WTC11 (cell line): ENCODE measurements around the gene XDH. TPM values are rescaled to one million over a fixed set of nuclear protein-coding genes. Genes with fewer than 3 reads are reported as not detected.

Experiments used
- ARID4B ChIP-seq: sonication (generic); formaldehyde crosslinking; IDR thresholded peaks from 2 replicates; pipeline ENCODE4 v1.8.0; 2023; ENCODE audit warnings: missing genetic modification reagents, mild to moderate bottlenecking, borderline replicate concordance
- ATF1 ChIP-seq: sonication (generic); formaldehyde crosslinking; IDR thresholded peaks from 2 replicates; pipeline ENCODE4 v1.8.1; 2023; ENCODE audit warnings: mild to moderate bottlenecking, moderate library complexity, missing genetic modification reagents
- CTCF ChIP-seq: fragments of 200-600 bp; IDR thresholded peaks from 2 replicates; pipeline ENCODE4 v1.8.0; 2022; ENCODE audit warnings: antibody characterized with exemption
- MLX ChIP-seq: sonication (generic); formaldehyde crosslinking; IDR thresholded peaks from 2 replicates; pipeline ENCODE4 v1.8.1; 2023; ENCODE audit warnings: mild to moderate bottlenecking, missing genetic modification reagents, moderate library complexity
- SMAD4 ChIP-seq: sonication (generic); formaldehyde crosslinking; IDR thresholded peaks from 2 replicates; pipeline ENCODE4 v1.8.0; 2022; ENCODE audit warnings: mild to moderate bottlenecking, missing genetic modification reagents
- ZBTB43 ChIP-seq: sonication (generic); formaldehyde crosslinking; IDR thresholded peaks from 2 replicates; pipeline ENCODE4 v1.8.1; 2023; ENCODE audit warnings: mild to moderate bottlenecking, missing genetic modification reagents
- ZNF219 ChIP-seq: sonication (generic); formaldehyde crosslinking; IDR thresholded peaks from 2 replicates; pipeline ENCODE4 v1.8.0; 2023; ENCODE audit warnings: missing genetic modification reagents, mild to moderate bottlenecking, borderline replicate concordance
- ZNF671 ChIP-seq: fragments of 250-450 bp; sonication (Bioruptor Pico); IDR thresholded peaks from 2 replicates; pipeline ENCODE4 v1.8.0; 2021; ENCODE audit warnings: mild to moderate bottlenecking
- total RNA-seq: library from RNA; stranded (reverse); gene quantifications from 3 replicates; pipeline ENCODE4 v1.2.3, GENCODE V29; 2021
- TF ChIP-seq, protein P1 (sequence below): sonication (generic); formaldehyde crosslinking; IDR thresholded peaks from 2 replicates; pipeline ENCODE4 v1.8.1; 2022; ENCODE audit warnings: mild to moderate bottlenecking, missing genetic modification reagents, moderate library complexity, borderline replicate concordance
- TF ChIP-seq, protein P2 (sequence below): sonication (generic); formaldehyde crosslinking; conservative IDR thresholded peaks from 2 replicates; pipeline ENCODE4 v1.8.1; 2022; ENCODE audit warnings: mild to moderate bottlenecking, missing genetic modification reagents
- TF ChIP-seq, protein P3 (sequence below): sonication (generic); formaldehyde crosslinking; IDR thresholded peaks from 2 replicates; pipeline ENCODE4 v1.8.0; 2022; ENCODE audit warnings: mild to moderate bottlenecking, missing genetic modification reagents
- TF ChIP-seq, protein P4 (sequence below): fragments of 250-450 bp; sonication (Bioruptor Pico); IDR thresholded peaks from 2 replicates; pipeline ENCODE4 v1.9.0; 2021; ENCODE audit warnings: mild to moderate bottlenecking

The XDH gene
- total RNA-seq, 1 experiment from 2014 or later: 3.0 TPM

- TF ChIP-seq, protein P1, sequence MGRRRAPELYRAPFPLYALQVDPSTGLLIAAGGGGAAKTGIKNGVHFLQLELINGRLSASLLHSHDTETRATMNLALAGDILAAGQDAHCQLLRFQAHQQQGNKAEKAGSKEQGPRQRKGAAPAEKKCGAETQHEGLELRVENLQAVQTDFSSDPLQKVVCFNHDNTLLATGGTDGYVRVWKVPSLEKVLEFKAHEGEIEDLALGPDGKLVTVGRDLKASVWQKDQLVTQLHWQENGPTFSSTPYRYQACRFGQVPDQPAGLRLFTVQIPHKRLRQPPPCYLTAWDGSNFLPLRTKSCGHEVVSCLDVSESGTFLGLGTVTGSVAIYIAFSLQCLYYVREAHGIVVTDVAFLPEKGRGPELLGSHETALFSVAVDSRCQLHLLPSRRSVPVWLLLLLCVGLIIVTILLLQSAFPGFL (CRISPR knock-in tag): no peak
- TF ChIP-seq SMAD4 (CRISPR knock-in tag): no peak
- TF ChIP-seq, protein P2, sequence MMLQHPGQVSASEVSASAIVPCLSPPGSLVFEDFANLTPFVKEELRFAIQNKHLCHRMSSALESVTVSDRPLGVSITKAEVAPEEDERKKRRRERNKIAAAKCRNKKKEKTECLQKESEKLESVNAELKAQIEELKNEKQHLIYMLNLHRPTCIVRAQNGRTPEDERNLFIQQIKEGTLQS (CRISPR knock-in tag): no peak
- no peak for TF ChIP-seq ZNF671
- no peak for TF ChIP-seq ZNF219
- TF ChIP-seq ARID4B: no peak
- TF ChIP-seq, protein P3, sequence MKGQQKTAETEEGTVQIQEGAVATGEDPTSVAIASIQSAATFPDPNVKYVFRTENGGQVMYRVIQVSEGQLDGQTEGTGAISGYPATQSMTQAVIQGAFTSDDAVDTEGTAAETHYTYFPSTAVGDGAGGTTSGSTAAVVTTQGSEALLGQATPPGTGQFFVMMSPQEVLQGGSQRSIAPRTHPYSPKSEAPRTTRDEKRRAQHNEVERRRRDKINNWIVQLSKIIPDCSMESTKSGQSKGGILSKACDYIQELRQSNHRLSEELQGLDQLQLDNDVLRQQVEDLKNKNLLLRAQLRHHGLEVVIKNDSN (CRISPR knock-in tag): no peak
- TF ChIP-seq, protein P4, sequence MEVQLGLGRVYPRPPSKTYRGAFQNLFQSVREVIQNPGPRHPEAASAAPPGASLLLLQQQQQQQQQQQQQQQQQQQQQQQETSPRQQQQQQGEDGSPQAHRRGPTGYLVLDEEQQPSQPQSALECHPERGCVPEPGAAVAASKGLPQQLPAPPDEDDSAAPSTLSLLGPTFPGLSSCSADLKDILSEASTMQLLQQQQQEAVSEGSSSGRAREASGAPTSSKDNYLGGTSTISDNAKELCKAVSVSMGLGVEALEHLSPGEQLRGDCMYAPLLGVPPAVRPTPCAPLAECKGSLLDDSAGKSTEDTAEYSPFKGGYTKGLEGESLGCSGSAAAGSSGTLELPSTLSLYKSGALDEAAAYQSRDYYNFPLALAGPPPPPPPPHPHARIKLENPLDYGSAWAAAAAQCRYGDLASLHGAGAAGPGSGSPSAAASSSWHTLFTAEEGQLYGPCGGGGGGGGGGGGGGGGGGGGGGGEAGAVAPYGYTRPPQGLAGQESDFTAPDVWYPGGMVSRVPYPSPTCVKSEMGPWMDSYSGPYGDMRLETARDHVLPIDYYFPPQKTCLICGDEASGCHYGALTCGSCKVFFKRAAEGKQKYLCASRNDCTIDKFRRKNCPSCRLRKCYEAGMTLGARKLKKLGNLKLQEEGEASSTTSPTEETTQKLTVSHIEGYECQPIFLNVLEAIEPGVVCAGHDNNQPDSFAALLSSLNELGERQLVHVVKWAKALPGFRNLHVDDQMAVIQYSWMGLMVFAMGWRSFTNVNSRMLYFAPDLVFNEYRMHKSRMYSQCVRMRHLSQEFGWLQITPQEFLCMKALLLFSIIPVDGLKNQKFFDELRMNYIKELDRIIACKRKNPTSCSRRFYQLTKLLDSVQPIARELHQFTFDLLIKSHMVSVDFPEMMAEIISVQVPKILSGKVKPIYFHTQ: no peak
- TF ChIP-seq ZBTB43 (CRISPR knock-in tag): no peak
- TF ChIP-seq MLX (CRISPR knock-in tag): no peak
- TF ChIP-seq ATF1: no peak
- TF ChIP-seq CTCF: no peak
- TF ChIP-seq, all 79 proteins: peak for 0
Observed at GRCh38 chr2:31304816-31305215, 109.7 kb downstream of the XDH start (continued).
